HepG2 (cell line): ENCODE data around the gene CPNE1. TPM values are rescaled to one million over a fixed set of nuclear protein-coding genes. Genes with fewer than 3 reads are reported as not detected.

ENCODE experiments used
- ATAC-seq: fragments of 200-7000 bp; cut with Tn5 transposase; 3 replicates; pipeline ENCODE4 v1.9.1; 2020; ENCODE audit warnings: mild to moderate bottlenecking, moderate library complexity
- BruUV-seq: library from RNA; stranded (reverse); fragments of 400-500 nt; replicated peaks from 2 replicates; lab custom pipeline; 2021; lab: Mats Ljungman, UMichigan
- CTCF ChIA-PET: fragments of 300-600 bp; formaldehyde crosslinking; extraction: SDS; loops from one replicate; lab custom pipeline; 2021; ENCODE audit warnings: low total read pairs, inconsistent platforms, low intra/inter-chr PET ratio; lab: Yijun Ruan, JAX
- POLR2A ChIA-PET: fragments of 350-600 bp; sonication (Branson Sonifier 250); formaldehyde crosslinking; loops from one replicate; lab custom pipeline; 2020; ENCODE audit warnings: antibody characterized with exemption, inconsistent platforms; lab: Yijun Ruan, JAX
- DNase-seq: peaks from one replicate; pipeline ENCODE4 v3.0.0-alpha.2; 2015; ENCODE audit warnings: low spot score
- FAIRE-seq: peaks from 3 replicates; lab custom pipeline; 2011; peaks lifted over from hg19 to GRCh38; lab: Jason Lieb, UNC
- H2AFZ ChIP-seq: one replicate; pipeline ENCODE4 v1.6.1; 2011; ENCODE audit warnings: low read length, inconsistent platforms
- H3K27ac ChIP-seq: fragments of 300-600 bp; 3 replicates; pipeline ENCODE4 v1.8.0; 2011; ENCODE audit warnings: mixed run types, mild to moderate bottlenecking, mixed read lengths, low read length, inconsistent platforms; ENCODE audit not compliant: insufficient read depth; ENCODE audit errors: extremely low read length
- H3K27me3 ChIP-seq, 2 experiments: fragments of 200-600 bp in 1 of 2; 2 replicates in 1 of 2; 3 replicates in 1 of 2; pipeline versions ENCODE4 v1.6.0 to v1.8.0; 2011; ENCODE audit warnings: low read length in 2 of 2, mild to moderate bottlenecking in 2 of 2, moderate library complexity in 2 of 2, inconsistent platforms in 1 of 2; ENCODE audit not compliant: insufficient read depth in 2 of 2, control insufficient read depth in 1 of 2
- H3K36me3 ChIP-seq, 2 experiments: fragments of 200-600 bp in 1 of 2; replicated peaks in 1 of 2; 2 replicates in 1 of 2; 3 replicates in 1 of 2; pipeline versions ENCODE4 v1.5.1 to v1.8.0; 2011; ENCODE audit warnings: low read length in 2 of 2, inconsistent platforms in 1 of 2; ENCODE audit not compliant: insufficient read depth in 2 of 2, control insufficient read depth in 1 of 2
- H3K4me1 ChIP-seq: 2 replicates; pipeline ENCODE4 v1.5.1; 2012; ENCODE audit warnings: low read length, inconsistent platforms; ENCODE audit not compliant: insufficient read depth
- H3K4me2 ChIP-seq: 2 replicates; pipeline ENCODE4 v1.6.0; 2011; ENCODE audit warnings: low read depth, low read length, inconsistent platforms
- H3K4me3 ChIP-seq, 3 experiments: fragments of 200-600 bp in 1 of 3; sonication (generic), shearing (Covaris generic) in 1 of 3; replicated peaks in 1 of 3; 2 replicates each; pipeline ENCODE4 v1.5.1; 2011 to 2016; ENCODE audit warnings: low read length in 3 of 3, inconsistent platforms in 2 of 3, low read depth in 2 of 3, mild to moderate bottlenecking in 2 of 3, control low read depth in 1 of 3, mixed read lengths in 1 of 3; ENCODE audit not compliant: insufficient read depth in 1 of 3
- H3K79me2 ChIP-seq: one replicate; pipeline ENCODE4 v1.6.1; 2011; ENCODE audit warnings: low read length, inconsistent platforms; ENCODE audit not compliant: insufficient read depth
- H3K9ac ChIP-seq: 2 replicates; pipeline ENCODE4 v1.6.0; 2011; ENCODE audit warnings: mild to moderate bottlenecking, low read depth, low read length, inconsistent platforms; ENCODE audit not compliant: insufficient read depth
- H3K9me3 ChIP-seq: 2 replicates; pipeline ENCODE4 v1.5.1; 2012; ENCODE audit warnings: mild to moderate bottlenecking, low read length
- H4K20me1 ChIP-seq: 2 replicates; pipeline ENCODE4 v1.6.0; 2011; ENCODE audit warnings: inconsistent platforms, mild to moderate bottlenecking, low read length, moderate library complexity; ENCODE audit not compliant: insufficient read depth
- ARNTL ChIP-seq: sonication (generic); formaldehyde crosslinking; IDR thresholded peaks from 2 replicates; pipeline ENCODE4 v1.4.0; 2020; ENCODE audit warnings: mild to moderate bottlenecking, missing genetic modification reagents
- EED ChIP-seq: sonication (generic); formaldehyde crosslinking; IDR thresholded peaks from 2 replicates; pipeline ENCODE4 v1.5.0; 2020; ENCODE audit warnings: mild to moderate bottlenecking, missing genetic modification reagents
- GTF3A ChIP-seq: sonication (generic); formaldehyde crosslinking; conservative IDR thresholded peaks from 2 replicates; pipeline ENCODE4 v1.4.0; 2020; ENCODE audit warnings: mild to moderate bottlenecking, missing genetic modification reagents
- HNF1A ChIP-seq, 2 experiments: sonication (generic) in 1 of 2; formaldehyde crosslinking in 1 of 2; IDR thresholded peaks; 2 replicates each; pipeline versions ENCODE4 v1.4.0 to v1.6.1; 2016 to 2020; ENCODE audit warnings: borderline replicate concordance in 1 of 2, low read depth in 1 of 2, mild to moderate bottlenecking in 1 of 2, missing genetic modification reagents in 1 of 2
- KAT2B ChIP-seq: fragments of 150-350 bp; IDR thresholded peaks from 2 replicates; pipeline ENCODE4 v1.6.1; 2014; ENCODE audit warnings: low read depth, low read length, borderline replicate concordance
- RBFOX2 ChIP-seq: fragments of 200-400 bp; formaldehyde crosslinking; IDR thresholded peaks from 2 replicates; pipeline ENCODE4 v1.6.1; 2017; ENCODE audit warnings: low read depth, mild to moderate bottlenecking, low read length
- RBM22 ChIP-seq: fragments of 200-400 bp; formaldehyde crosslinking; optimal IDR thresholded peaks from 2 replicates; pipeline ENCODE3; 2017; ENCODE audit warnings: mild to moderate bottlenecking, low read length, moderate library complexity
- ZKSCAN1 ChIP-seq: fragments of 150-350 bp; IDR thresholded peaks from 2 replicates; pipeline ENCODE4 v1.6.1; 2014; ENCODE audit warnings: low read length
- ZNF232 ChIP-seq: sonication (generic); formaldehyde crosslinking; IDR thresholded peaks from 2 replicates; pipeline ENCODE4 v1.4.0; 2020; ENCODE audit warnings: missing genetic modification reagents, borderline replicate concordance
- ZNF570 ChIP-seq: sonication (generic); formaldehyde crosslinking; IDR thresholded peaks from 2 replicates; pipeline ENCODE4 v1.4.0; 2020; ENCODE audit warnings: mild to moderate bottlenecking, missing genetic modification reagents, borderline replicate concordance
- ZNF780A ChIP-seq: sonication (generic); formaldehyde crosslinking; IDR thresholded peaks from 2 replicates; pipeline ENCODE4 v1.8.0; 2022; ENCODE audit warnings: mild to moderate bottlenecking, missing genetic modification reagents, moderate library complexity
- WGBS: methylation state at CpG from one replicate; pipeline ENCODE4 v1.1.6; 2017; ENCODE audit warnings: low lambda C conversion rate; 5-methylcytosine and 5-hydroxymethylcytosine counted together
- in situ Hi-C: cut with HindIII; loops from 2 replicates; pipeline ENCODE4 v1.10.0; 2017; ENCODE audit warnings: low pct_unique_long_range_greater_than_20kb; ENCODE audit not compliant: extremely low pct_ligation_motif_present
- intact Hi-C: fragments of 100-400 bp; cut with micrococcal nuclease; formaldehyde crosslinking; loops from one replicate; pipeline ENCODE4 v1.10.0; 2022; ENCODE audit not compliant: unreplicated experiment
- polyA plus RNA-seq, 8 experiments: library from polyadenylated mRNA; depleted of rRNA in 3 of 8; stranded (reverse) in 7 of 8; unstranded in 1 of 8; fragments of >200 nt; fragmentation: Illumina TruSeq in 4 of 8; extraction: Trizol in 4 of 8; gene quantifications; 2 replicates each; pipeline versions ENCODE4 v1.2.1 to v1.2.3, GENCODE V29; 2011 to 2016; ENCODE audit warnings: low read depth in 4 of 8, missing spikeins in 1 of 8, mixed read lengths in 1 of 8; ENCODE audit not compliant: insufficient read depth in 1 of 8
- total RNA-seq, 5 experiments: library from RNA; depleted of rRNA; stranded (reverse); fragments of >200 nt; fragmentation: Illumina TruSeq; extraction: Trizol; gene quantifications; 2 replicates each; pipeline ENCODE4 v1.2.3, GENCODE V29; 2016; ENCODE audit warnings: low read depth in 1 of 5
- TF ChIP-seq, protein P1 (sequence below), 2 experiments: sonication (generic) in 1 of 2; formaldehyde crosslinking in 1 of 2; IDR thresholded peaks; 2 replicates each; pipeline versions ENCODE4 v1.4.0 to v1.6.1; 2018 to 2020; ENCODE audit warnings: missing genetic modification reagents in 2 of 2, borderline replicate concordance in 1 of 2, low read depth in 1 of 2, mild to moderate bottlenecking in 1 of 2, missing biosample characterization in 1 of 2
- TF ChIP-seq, protein P2 (sequence below): sonication (generic); formaldehyde crosslinking; IDR thresholded peaks from 2 replicates; pipeline ENCODE4 v1.4.0; 2020; ENCODE audit warnings: missing genetic modification reagents, borderline replicate concordance

CPNE1 gene
- total and polyA plus RNA-seq, 2 of the 13 experiments (the other 11 are each of a cell fraction or from before 2014, with no cell fraction given): 408 to 431 TPM

DNA sequence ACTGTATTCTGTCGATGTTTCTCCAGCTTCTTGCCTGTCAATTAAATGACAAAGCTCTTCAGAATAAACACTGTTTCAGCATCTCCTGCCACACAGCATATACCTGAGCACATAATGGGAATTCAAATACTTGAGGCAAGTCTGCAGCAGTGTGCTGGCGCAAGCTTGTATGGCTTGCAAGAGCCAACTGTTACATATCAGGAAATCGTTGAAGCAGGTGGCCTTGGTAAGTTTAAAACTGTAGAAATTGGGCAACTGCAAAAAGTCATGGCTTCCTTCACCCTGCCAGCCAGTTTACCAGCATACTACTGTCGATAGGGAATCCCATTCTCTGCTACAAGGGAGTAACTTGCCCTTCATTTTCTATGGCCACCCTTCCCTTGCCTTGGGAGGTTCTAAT, 23.0 kb downstream of the CPNE1 start:
- Histone ChIP-seq H2AFZ (no peak overlapping the region), H3K4me1 (peaks cover 17% of the 10 kb centered on the region), H3K27ac (no peak overlapping the region), H3K4me2 (no peak overlapping the region), H3K9ac (no peak overlapping the region), H3K9me3 (no peaks in the 10 kb centered on the region), H3K27me3 (no peaks in the 10 kb centered on the region), H4K20me1 (peaks cover 50% of the 10 kb centered on the region), H3K36me3 (no peaks in the 10 kb centered on the region; a peak in 1 of 5 replicates), H3K79me2 (peaks cover 99% of the 10 kb centered on the region), H3K4me3 (no peak overlapping the region)
- 94% methylated on average over 4 of the region's 4 CpGs for WGBS
- ChIA-PET POLR2A (no interaction called here), CTCF (no interaction called here)
- DNase-seq: no peak
- FAIRE-seq: no peak
- no peak for ATAC-seq
- TSS peak; percentile 2 for BruUV-seq
- in situ Hi-C loops: no loop called here
- intact Hi-C loops: no loop called here
- TF ChIP-seq ARNTL (CRISPR knock-in tag) (no peak), ZKSCAN1 (no peak), EED (no peak), ZNF232 (no peak), ZNF570 (CRISPR knock-in tag) (no peak), RBM22 (peak; percentile 63), GTF3A (CRISPR knock-in tag) (0 out of 2 replicates have a peak, but pooled peaks have one; percentile 28), RBFOX2 (no peak), ZNF780A (CRISPR knock-in tag) (no peak), HNF1A (IDR thresholded peaks at IDR 0.05; ENCODE audit: low read depth) (no peak), HNF1A (CRISPR knock-in tag; IDR thresholded peaks at IDR 0.05; ENCODE audit: borderline replicate concordance) (0 out of 2 replicates have a peak, but pooled peaks have one; percentile 16), KAT2B (no peak)
- TF ChIP-seq, protein P1, sequence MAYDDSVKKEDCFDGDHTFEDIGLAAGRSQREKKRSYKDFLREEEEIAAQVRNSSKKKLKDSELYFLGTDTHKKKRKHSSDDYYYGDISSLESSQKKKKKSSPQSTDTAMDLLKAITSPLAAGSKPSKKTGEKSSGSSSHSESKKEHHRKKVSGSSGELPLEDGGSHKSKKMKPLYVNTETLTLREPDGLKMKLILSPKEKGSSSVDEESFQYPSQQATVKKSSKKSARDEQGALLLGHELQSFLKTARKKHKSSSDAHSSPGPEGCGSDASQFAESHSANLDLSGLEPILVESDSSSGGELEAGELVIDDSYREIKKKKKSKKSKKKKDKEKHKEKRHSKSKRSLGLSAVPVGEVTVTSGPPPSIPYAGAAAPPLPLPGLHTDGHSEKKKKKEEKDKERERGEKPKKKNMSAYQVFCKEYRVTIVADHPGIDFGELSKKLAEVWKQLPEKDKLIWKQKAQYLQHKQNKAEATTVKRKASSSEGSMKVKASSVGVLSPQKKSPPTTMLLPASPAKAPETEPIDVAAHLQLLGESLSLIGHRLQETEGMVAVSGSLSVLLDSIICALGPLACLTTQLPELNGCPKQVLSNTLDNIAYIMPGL (CRISPR knock-in tag; IDR thresholded peaks at IDR 0.05; ENCODE audit: borderline replicate concordance in 1 of 2, low read depth in 1 of 2): no peak
- TF ChIP-seq, protein P2, sequence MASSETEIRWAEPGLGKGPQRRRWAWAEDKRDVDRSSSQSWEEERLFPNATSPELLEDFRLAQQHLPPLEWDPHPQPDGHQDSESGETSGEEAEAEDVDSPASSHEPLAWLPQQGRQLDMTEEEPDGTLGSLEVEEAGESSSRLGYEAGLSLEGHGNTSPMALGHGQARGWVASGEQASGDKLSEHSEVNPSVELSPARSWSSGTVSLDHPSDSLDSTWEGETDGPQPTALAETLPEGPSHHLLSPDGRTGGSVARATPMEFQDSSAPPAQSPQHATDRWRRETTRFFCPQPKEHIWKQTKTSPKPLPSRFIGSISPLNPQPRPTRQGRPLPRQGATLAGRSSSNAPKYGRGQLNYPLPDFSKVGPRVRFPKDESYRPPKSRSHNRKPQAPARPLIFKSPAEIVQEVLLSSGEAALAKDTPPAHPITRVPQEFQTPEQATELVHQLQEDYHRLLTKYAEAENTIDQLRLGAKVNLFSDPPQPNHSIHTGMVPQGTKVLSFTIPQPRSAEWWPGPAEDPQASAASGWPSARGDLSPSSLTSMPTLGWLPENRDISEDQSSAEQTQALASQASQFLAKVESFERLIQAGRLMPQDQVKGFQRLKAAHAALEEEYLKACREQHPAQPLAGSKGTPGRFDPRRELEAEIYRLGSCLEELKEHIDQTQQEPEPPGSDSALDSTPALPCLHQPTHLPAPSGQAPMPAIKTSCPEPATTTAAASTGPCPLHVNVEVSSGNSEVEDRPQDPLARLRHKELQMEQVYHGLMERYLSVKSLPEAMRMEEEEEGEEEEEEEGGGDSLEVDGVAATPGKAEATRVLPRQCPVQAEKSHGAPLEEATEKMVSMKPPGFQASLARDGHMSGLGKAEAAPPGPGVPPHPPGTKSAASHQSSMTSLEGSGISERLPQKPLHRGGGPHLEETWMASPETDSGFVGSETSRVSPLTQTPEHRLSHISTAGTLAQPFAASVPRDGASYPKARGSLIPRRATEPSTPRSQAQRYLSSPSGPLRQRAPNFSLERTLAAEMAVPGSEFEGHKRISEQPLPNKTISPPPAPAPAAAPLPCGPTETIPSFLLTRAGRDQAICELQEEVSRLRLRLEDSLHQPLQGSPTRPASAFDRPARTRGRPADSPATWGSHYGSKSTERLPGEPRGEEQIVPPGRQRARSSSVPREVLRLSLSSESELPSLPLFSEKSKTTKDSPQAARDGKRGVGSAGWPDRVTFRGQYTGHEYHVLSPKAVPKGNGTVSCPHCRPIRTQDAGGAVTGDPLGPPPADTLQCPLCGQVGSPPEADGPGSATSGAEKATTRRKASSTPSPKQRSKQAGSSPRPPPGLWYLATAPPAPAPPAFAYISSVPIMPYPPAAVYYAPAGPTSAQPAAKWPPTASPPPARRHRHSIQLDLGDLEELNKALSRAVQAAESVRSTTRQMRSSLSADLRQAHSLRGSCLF: no peak
